CD4-positive, alpha-beta T cell treated with Interleukin-17A for 1 hour (primary cell): ENCODE measurements around the gene TREML2.
"Not testable (repeated sequence)": the region's sequence is repeated elsewhere in the genome, so short reads cannot be mapped to it uniquely, and the experiment has no call there.

Experiments
- DNase-seq: peaks from one replicate; pipeline ENCODE4 v3.0.0-alpha.2; 2020

TREML2 gene

GRCh38 chr6:41204156-41204555 is 3.2 kb upstream of the TREML2 start:
- no peak for DNase-seq

- DNase-seq: no peak
Observed at GRCh38 chr6:41201764-41202173, 820 bp upstream of the TREML2 start.

DNA sequence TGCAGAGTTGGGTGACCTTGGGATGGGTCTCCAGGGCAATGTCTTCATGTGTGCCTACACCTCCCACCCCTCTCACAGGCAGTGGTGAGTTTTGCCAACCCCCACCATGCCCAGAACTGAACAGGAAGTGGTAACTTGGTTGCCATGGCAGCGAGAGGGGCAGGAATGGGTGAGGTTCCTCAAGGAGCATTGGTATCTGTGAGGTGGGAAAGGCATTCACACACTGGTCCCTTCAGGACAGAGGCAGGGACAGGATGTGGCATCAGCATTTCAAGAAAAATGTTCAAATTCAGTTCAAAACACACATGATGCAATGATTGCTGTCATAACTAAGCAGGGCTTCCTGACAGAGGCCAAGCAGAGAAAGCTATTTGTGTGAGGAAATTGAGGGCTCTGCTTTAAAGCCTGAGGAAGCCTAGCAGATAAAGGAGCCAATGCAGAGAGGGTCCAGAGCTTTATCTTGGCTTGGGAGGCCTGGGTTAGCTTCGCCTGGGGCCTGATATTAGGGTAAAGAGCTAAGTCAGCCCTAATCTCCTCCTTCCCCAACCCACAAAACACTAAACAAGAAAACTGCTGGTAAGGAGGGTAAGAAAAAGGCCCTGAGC is 551 bp downstream of the TREML2 start:
- peak; percentile 83 for DNase-seq

DNA sequence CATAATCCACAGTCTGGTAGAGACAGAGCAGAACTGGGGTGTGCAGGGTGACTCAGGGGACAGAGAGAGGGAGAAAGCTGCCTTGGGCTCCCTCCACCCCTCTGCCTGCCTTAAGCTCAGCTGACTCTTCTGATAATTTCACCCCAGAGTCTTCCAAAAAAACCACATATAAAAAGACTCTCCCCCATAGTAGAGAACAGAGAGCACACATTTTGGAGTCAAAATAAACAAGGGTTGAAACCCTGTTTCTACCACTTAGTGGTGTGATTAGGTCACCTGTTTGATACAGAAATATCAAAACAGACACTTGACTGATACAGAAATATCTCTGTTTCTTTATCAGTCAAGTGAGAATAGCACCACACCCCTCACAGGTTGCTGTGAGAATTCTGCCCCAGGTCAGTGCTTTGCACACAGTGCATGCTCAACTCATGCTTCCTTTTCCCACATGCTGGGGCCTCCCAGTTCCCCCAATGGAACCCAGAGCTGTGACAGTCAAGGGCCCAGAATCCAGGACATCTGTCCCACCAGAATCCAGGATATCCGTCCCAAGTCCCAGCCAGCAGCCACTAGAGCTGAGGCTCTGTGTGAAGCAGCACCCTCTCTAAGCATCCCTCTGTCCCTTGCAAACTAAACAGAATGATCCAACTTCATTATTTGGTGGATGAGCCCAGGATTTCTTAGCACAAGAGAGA is 1.2 kb downstream of the TREML2 start:
- DNase-seq: peak; percentile 51

DNA sequence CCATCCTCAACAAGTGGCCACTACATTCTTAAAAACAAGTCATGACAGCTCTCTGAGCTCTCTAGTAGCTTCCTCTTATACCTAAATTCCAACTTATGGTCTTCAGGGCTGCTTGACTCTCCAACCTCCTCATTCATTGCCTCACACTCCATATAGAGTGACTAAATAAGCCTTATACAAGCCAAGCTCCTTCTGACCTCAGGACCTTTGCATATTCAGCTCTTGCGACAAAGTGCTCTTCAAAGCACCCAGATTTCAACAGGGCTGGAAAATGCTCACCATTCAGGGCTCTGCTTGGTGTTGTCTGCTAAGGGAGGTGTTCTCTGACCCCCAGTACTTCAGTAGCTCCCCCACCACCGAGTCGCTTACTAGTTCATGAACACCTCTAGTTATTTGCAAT is 3.7 kb downstream of the TREML2 start:
- no peak for DNase-seq

DNA sequence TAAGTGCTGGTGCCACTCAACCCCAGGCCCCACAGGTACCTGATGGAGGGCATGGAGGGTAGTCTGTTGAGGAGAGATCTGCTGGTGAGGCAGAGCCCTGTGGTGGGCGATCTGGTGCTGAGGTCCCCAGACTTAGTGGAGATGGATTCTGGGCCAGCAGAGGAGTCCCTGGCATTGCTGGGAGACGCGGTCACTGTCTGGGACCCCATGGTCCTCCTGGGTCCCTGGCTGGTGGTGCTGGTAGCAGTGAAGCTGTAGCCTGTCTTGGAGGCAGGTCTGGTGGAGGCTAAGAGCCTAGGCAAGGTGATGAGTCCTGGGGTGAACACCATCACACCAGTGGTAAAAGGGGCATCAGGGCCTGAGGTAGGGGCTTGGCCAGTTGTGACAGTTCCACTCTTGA is 6.6 kb downstream of the TREML2 start:
- no peak for DNase-seq

GRCh38 chr6:41193884-41194283 is 7.1 kb downstream of the TREML2 start:
- DNase-seq: no peak

- DNase-seq: no peak
Observed at GRCh38 chr6:41193171-41193734, 7.7 kb downstream of the TREML2 start.

DNA sequence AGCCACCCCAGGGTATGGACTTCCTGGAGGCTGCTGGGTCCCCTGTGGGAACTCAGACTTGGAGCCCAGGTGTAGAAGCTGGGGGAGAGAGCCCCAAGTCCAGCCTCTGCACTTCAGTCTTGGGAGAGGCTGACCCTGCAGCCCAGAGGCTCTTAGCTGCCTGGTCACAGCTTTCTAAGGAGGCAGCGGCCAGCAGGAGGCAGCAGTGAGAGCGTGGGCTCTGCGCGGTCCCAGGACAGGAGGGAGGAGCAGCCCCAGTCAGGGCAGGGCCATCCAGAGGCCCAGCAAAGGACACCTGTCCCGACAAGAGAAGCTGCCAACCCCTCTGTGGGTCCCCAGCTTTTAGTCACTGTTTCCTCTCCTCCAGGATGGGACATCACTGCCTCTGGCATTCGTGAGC is 9.4 kb downstream of the TREML2 start:
- peak; percentile 42 for DNase-seq

DNA sequence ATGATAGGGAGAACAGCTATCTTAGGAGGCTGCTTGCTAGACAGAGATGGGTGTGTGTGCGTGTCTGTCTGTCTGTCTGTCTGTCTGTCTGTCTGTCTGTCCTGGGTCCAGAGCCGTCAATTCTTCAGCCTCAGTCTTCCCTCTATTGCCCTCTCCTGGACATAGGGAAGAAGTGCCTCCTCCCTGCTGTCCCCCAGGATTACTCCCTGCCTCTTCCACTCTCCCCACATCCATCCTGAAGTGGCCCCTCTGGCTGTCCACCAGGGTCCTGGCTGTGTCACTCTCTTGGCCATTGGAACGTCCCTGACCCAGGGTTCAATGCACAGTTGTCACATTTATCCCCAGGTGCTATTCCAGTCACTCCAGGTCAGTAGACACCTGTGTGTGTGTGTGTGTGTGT is 10.2 kb downstream of the TREML2 start:
- DNase-seq: no peak

- DNase-seq: no peak
Observed at GRCh38 chr6:41189967-41190366, 11.0 kb downstream of the TREML2 start.

DNA sequence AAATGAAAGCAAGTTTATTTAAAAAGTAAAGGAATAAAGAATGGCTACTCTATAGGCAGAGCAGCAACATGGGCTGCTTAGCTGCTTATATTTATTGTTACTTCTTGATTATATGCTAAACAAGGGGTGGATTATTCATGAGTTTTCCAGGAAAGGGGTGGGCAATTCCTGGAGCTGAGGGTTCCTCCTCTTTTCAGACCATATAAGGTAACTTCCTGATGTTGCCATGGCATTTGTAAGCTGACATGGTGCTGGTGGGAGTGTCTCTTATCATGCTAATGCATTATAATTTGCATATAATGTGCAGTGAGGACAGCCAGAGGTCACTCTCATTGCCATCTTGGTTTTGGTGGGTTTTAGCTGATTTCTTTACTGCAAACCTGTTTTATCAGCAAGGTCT is 11.9 kb downstream of the TREML2 start:
- DNase-seq: not testable (repeated sequence)

GRCh38 chr6:41187924-41188886 is 12.7 kb downstream of the TREML2 start:
- DNase-seq: no peak

DNA sequence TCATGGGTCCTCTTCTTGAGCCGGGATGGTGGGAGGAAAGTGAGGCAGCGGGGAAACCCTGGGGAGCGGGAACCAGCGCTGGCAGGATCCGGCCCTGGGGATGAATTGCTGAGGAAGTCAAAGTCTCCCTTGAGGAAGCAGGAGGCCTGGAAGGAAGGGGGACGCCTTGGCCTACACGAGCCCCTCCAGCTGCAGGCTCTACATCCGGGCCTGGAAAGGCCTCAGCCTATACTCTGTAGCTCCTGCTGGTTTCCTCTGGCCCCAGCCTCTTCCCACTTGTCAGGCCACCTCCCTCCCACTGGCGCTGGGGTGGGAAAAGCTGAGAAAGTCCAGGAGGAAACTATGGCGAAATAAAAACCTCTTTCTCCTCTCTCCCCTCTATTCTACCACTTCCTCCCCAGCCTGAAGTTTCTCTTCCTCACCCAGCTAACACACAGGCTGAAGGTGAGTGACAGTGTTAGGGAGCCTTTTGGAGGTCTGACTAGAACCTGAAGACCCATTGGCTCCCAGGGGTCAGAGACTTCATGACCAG is 14.9 kb downstream of the TREML2 start:
- DNase-seq: no peak

- no peak for DNase-seq
Observed at GRCh38 chr6:41184761-41185160, 16.2 kb downstream of the TREML2 start.

GRCh38 chr6:41182069-41183034 is 18.6 kb downstream of the TREML2 start:
- DNase-seq: peak; percentile 72

GRCh38 chr6:41181566-41181965 is 19.4 kb downstream of the TREML2 start:
- DNase-seq: no peak

DNA sequence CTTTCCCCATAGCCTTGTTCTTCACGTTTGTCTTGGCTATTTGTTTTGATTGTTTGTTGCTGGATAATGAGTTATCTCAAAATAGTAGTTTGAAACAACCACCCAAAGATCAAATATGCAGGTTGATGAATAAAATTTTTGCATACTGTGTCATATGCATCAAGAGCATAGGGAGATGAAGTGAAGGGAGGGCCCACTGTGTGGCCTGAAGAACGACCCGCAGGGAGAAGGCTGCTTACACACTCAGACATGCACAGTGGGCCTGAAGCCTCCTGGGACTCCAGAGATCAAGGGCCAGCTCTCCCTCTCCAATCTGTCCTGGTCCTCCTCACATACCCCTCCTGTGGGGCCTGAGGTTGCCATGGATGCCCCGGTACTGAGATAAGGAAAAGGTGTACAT is 21.8 kb downstream of the TREML2 start:
- DNase-seq: no peak

DNA sequence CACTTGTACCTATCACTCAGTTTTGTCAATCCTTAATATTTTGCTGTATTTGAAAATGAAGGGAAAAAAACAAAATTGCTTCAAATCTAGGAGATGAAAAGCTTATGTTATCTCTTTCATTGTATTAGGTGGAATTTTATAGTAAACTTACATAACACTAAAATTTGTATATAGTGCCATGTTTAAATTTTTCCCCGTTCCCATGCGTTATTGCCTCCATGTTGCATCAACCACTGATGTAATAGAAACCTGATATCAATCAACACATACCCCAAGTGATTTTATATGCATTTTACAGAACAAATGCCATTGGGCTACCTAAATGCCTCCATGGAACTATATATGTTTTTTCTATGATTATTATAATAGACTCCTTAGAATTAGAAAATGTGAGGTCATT is 23.3 kb downstream of the TREML2 start:
- DNase-seq: no peak

DNA sequence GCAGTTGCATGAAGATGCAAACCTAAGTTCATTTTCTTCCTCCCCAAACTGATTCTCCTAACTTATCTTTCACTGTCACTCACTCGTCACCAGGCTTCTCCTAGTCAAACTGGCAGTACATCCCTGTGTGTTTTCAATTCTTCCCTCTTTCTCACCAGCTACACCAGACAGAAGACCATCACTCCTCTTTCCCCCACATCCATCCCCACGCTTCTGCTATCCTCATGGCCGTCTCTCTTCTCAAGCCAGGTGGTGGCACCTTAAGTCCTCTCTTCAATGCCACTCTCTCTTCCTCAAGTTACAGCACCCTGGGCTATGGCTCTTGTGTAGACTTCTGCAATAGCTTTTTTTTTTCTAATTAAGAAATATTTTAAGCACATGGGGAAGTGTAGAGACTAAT is 23.7 kb downstream of the TREML2 start:
- DNase-seq: no peak

DNA sequence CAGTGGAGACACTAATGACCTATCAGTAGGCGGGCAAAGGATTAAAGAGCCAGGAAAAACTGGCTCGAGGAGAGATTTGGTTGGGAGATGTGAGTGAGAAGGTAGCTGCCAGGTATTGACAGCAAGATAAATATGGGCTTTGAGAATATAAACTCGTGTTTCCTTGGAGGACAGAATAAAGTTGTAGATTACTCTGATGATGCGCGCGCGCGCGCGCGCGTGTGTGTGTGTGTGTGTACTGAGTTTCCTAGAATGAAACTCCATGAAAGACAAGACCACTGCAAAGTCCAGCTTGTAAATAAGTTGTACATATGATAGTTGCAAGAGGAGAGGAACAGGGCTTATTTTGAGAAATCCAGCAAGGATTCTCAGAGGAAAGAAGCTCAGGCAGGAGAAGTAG is 24.8 kb downstream of the TREML2 start:
- DNase-seq: no peak

- DNase-seq: no peak
Observed at GRCh38 chr6:41175084-41175483, 25.9 kb downstream of the TREML2 start.
